ENCODE measurements around the gene RABGEF1.
A peak's percentile ranks its signal among the peaks of the same experiment; 100 is the strongest.
"Not testable (repeated sequence)": the region's sequence is repeated elsewhere in the genome, so short reads cannot be mapped to it uniquely, and the experiment has no call there.

Gene RABGEF1

DNA sequence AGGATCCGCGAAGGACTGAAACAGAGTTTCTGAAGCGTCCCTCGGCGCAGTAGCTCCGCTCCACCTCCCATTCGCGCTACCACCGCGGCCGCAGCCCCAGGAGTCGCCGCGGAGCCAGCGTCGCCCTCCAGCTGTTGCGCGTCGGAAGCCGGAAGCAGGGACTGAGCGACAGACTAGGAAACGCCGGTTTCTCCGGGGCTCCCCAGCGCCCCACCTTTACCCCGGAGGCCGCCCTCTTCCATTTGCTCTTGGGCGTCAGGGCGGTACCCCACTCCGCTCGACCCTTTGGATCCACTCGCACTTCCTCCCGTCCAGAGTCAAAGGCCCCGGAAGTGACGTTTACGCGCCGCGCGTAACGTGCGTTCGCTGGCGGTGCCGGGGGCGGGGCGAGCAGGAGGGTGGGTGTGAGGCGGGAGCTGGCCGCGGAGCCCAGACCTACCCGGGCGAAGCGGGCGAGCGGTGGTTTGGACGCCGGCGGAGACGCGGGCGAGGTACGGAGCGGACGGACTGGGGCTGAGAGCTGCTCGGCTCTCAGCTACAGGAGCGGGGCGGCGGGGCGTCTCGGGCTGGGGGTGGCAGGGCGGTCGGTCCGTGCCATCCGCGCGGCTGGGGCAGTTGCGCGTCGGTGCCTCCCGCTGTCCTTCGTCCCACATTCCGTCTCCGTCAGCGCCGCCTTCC, at the start of gene RABGEF1:
RABGEF1 (plus strand) TSS at position 432 of the 678 bp plus-strand sequence. CDS start 31,167 bp downstream, outside the sequence.
- DNase-seq (ENCODE audit: extremely low spot score, insufficient read length, low read depth) (peak; percentile 91), FAIRE-seq (peak; percentile 84)

DNA sequence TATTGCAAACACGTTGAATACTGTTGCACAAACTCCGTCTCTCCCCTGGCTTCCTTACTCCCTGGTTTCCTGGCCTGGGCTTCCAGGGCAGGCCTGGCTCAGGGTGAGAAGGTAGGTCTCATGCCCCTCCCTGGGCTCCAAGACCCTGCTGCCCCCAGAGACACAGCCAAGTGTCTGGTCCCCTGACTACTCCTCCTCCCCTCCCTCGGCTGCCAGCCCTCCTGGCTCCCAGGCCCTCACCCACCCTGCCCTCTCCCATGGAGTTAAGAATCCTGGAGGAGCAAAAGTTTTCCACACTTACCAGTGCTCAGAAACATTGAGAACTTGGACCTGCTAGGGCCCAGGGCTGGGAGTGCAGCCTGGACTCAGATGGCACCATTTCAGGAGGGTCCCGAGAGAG, 47.2 kb upstream of the RABGEF1 start:
- FAIRE-seq (no peak), DNase-seq (ENCODE audit: extremely low spot score, insufficient read length, low read depth) (no peak)

DNA sequence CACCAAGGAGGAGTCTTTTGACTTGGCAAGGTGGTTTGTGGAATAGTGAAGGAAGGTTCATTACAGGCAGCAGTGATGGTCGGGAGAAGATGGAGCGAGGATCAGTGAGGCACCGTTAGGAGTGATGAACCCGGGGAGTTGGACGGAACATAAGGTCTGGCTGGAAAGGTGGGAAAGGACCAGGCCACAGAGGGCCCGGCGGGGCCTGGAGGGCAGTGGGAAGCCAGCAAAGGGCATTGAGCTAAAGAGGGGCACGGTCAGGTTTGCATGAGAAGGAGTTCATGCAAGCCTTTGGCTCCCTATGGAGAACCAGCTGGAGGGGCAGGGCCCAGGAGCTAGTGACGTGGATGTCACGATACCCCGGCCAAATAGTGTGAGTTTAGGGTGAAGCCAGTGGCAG, 46.2 kb upstream of the RABGEF1 start:
- FAIRE-seq (no peak), DNase-seq (ENCODE audit: extremely low spot score, insufficient read length, low read depth) (no peak)

DNA sequence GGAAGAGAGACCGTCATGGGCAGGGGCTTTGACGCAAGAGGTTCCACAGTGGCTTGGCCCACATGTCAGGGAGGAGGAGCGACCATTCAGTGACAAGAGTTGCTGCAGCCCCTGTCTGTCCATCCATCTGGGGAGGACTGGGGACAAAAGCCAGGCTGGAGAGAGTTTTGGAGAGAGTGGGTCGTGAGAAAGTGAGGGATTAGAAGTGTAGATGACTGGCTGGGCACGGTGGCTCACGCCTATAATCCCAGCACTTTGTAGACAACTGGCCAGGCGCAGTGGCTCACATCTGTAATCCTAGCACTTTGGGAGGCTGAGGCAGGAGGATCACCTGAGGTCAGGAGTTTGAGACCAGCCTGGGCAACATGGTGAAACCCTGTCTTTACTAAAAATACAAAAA, 45.1 kb upstream of the RABGEF1 start:
- not testable (repeated sequence) for FAIRE-seq; DNase-seq (ENCODE audit: extremely low spot score, insufficient read length, low read depth)

DNA sequence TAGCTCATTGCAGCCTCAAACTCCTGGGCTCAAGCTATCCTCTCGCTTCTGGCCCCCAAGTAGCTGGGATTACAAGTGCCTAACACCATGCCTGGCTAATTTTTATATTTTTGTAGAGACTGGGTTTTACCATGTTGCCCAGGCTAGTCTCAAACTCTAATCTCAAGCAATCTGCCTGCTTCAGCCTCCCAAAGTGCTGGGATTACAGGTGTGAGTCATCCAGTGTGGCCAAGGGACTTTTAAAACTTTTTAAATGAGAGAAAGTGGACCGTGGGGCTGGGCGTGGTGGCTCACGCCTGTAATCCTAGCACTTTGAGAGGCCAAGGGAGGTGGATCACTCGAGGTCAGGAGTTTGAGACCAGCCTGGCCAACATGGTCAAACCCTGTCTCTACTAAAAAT, 44.4 kb upstream of the RABGEF1 start:
- not testable (repeated sequence) for DNase-seq (ENCODE audit: extremely low spot score, insufficient read length, low read depth); FAIRE-seq

DNA sequence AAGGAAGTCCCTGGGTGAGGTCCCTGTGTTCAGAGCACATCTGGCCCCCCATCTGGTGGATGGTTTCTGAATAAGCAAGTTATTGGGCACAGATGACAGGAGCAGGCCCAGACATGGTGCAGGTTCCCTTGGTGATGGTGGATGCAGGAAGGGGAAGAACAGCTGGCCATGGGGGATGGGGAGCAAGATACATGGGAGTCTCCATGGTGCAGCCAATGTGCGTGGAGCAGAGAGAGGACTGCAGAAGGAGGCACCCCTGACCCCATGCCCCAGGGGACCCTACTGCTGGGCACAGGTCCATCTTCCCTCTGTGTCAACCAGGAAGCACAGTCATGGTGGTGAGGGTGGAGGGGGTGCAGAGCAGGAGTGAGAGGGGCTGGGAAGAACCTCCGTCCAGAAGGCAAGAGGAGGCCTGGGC, 43.8 kb upstream of the RABGEF1 start:
- DNase-seq (ENCODE audit: extremely low spot score, insufficient read length, low read depth), result no peak
- FAIRE-seq, result no peak

DNA sequence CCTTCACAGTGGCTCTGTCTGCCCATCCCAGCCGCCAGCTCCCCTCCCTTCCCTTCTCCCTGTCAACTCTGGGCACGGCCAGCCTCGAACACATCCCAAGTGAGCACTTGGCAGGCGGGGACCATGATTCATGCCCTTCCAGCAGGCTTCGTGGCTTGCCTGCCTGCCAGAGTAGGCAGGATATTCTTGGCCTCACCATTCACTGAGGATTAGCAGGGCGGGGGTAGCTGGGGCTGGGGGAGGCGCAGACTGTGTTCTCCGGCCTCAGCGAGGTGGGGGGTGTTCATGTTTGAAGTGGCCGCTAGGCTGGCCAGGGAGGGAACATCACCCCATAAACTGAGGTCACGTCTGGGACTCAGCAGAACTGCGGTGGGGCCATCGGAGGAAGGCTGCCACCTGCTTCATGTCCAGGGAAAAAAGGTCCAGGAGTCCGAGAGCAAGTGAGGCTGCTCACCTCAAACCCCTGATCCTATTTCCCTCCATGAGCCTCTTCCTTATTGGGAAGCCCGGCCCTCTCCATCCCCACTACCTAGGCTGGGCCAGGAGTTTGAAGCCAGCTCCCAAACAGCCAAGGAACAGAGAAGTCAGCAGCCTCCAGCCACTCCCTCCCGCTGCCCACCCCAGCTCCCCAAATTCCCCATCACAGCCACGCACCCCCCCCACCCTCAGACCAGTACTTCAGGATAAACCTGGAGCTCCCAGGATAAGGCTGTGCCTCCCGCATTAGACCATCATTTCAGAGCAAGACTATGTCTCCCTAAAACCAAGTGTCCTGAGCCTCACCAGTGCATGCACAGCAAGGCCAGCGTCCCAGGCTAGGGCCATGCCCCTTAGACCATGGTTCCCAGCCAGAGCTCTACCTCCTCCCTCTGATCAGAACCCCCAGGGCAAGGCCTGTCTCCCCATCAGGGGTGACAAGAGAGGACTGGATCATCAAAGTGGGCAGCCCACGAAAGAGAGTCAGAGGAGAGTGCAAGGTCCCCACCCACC, 42.8 kb upstream of the RABGEF1 start:
- DNase-seq (ENCODE audit: extremely low spot score, insufficient read length, low read depth), result no peak
- FAIRE-seq, result no peak

DNA sequence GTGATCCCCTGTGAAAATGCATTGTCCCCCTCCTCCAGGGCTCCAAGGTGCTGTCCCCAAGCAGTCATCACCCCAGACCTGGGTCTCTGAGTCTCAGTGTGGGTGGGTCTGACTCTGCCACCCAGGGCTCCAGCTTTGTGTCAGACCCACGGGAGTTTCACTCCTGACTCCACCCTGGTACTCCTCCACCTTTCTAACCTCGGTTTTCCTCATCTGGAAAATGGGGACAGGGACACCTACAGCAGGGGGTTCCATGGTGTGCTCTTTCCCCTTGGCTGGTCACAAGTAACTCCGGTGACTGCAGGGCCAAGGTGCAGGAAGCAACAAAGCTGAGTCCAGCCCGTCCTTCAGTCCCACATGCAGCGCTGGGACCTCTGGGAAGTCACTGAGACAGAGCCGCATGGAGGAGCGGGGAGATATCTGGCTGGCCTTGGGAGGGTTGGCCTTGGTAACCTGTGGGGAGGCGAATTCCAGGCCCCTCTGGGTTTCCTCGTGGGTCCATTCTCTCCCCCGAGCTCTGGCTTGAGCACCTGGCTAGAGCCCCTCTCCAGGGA, 41.8 kb upstream of the RABGEF1 start:
- no peak for FAIRE-seq
- no peak for DNase-seq (ENCODE audit: extremely low spot score, insufficient read length, low read depth)

DNA sequence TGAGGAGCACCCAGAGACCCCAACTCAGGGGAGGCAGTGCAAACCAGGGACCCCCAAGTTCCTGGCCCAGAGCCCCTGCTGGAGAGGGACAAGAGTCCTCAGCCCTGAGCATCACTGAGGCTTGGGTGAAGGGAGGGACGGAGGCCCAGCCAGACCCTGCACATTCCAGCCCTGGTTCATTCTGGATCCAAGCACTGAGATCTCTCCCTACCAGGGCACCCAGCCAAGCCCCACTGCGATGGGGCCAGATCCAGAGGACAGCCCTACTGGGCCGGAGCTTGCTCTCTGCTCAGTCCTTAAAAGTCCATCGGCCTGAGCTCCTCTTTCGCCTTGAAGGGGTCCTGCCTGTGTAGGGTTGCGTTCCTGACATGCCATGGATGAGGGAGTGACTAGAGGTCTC, 40.5 kb upstream of the RABGEF1 start:
- FAIRE-seq (no peak), DNase-seq (ENCODE audit: extremely low spot score, insufficient read length, low read depth) (no peak)

DNA sequence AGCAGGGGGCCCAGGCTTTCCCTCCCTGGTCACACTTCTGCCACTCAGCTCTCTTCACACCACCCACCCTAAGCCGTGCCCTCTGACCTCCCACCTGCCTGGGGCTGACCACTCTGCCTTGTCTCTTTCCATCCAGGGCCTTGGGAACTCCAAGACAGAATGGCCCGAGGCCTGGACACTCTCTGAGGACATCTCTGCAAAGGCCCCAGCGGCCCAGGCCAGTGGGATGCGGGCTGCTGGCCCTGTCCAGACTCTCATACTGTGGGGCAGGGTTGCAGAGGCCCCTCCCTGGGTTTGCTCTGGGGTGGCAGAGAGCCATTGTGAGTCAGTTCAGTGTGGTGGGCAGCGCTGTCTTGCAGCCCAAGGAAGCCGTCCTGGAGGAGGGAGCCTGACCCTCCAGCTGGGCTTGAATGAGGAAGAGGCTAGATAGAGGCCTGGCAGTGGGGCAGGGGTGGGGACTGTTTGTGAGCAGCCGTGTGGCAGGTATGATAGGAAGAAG, 39.9 kb upstream of the RABGEF1 start:
- FAIRE-seq (no peak), DNase-seq (ENCODE audit: extremely low spot score, insufficient read length, low read depth) (no peak)

DNA sequence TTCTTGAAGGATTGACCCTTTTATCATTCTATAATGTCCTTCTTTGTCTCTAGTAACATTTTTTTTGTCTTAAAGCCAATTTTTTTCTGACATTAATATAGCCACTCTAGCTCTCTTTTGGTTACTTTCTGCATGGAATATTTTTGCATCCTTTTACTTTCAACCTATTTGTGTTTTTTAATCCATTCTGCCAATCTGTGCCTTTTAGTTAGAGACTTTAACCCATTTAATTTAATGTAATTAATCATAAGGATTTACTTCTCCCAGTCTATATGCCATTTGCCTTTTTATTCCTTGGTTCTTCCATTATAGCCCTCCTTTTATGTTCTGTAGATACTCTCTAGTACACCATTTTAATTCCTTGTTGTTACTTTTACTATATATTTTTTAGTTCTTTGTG, 32.7 kb upstream of the RABGEF1 start:
- FAIRE-seq (no peak), DNase-seq (ENCODE audit: extremely low spot score, insufficient read length, low read depth) (no peak)

DNA sequence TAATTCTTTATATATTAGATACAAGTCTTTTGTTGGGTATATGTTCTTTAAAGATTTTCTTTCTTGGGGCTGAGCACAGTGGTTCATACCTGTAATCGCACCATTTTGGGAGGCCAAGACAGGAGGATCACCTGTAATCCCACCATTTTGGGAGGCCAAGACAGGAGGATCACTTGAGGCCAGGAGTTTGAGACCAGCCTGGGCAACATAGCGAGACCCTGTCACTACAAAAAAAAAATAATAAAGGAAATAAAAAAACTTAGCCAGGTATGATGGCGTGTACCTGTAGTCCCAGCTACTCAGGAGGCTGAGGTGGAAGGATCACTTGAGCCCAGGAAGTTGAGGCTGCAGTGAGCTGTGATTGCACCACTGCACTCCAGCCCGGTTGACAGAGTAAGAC, 29.8 kb upstream of the RABGEF1 start:
- FAIRE-seq, result not testable (repeated sequence)

DNA sequence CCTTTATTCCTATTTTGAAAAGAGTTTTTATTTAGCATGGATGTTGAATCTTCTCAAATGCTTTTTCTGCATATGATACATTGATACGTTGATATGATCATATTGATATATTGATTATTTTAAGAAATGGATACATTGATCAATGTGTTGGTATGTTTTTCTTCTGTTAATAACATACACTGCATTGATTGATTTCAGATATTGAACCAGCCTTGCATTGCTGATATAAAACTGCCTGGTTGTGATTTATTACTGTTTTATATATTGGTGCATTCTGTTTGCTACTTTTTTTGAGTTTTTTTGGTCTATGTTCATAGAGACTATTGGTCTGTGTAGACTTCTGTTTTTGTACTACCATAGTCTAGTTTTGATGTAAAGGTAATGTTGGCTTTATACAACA, 26.8 kb upstream of the RABGEF1 start:
- DNase-seq (ENCODE audit: extremely low spot score, insufficient read length, low read depth) (no peak), FAIRE-seq (no peak)

More for the DNA sequence above, 29.8 kb upstream of the RABGEF1 start:
- DNase-seq (ENCODE audit: extremely low spot score, insufficient read length, low read depth), result not testable (repeated sequence)

DNA sequence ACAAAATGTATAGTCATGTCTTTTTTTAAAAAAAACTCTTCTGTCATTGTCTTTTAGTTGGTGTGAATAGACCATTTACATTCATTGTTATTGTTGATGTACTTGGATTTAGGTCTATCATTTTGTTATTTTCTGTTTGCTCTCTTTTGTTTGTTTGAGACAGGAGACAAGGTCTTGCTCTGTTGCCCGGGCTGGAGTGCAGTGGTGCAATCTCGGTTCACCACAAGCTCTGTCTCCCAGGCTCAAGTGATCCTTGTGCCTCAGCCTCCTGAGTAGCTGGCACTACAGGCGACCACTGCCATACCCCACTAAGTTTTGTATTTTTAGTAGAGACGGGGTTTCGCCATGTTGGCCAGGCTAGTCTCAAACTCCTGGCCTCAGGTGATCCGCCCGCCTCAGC, 23.9 kb upstream of the RABGEF1 start:
- DNase-seq (ENCODE audit: extremely low spot score, insufficient read length, low read depth); FAIRE-seq: not testable (repeated sequence)

DNA sequence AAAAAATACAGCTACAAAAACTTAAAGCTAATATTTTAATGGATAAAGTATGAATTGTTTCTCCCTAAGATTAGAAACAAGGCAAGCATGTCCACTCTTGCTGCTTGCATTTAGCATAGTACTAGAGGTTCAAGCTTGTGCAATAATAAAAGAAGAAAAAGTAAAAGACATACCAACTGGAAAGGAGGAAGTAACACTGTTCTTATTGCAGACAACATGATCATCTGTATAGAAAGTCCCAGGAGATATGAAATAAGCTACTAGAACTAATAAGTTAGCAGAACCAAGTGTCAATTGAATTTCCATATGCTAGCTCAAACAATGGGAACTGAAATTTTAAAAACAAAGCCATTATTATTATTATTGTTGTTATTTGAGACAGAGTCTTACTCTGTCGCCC, 20.0 kb upstream of the RABGEF1 start:
- FAIRE-seq (no peak), DNase-seq (ENCODE audit: extremely low spot score, insufficient read length, low read depth) (no peak)

DNA sequence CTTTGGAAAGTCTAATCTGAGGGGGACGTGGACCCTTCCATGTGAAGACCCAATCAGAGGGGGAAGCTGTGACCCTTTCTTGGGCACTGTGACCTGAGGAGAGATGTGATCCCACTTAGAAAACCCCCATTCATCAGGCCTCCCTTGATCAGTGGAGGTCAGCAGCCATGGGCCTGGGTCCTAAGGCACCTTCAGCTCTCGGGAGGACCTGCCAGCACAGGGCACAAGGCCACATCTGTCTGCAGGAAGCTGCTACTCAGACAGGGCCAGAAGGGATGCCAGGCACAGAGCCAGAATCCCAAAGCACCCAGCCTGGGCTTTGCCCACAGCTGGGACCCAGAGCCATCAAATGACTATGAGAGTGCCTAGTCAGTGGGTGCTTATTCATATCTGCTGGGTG, 14.7 kb upstream of the RABGEF1 start:
- FAIRE-seq (no peak), DNase-seq (ENCODE audit: extremely low spot score, insufficient read length, low read depth) (no peak)

DNA sequence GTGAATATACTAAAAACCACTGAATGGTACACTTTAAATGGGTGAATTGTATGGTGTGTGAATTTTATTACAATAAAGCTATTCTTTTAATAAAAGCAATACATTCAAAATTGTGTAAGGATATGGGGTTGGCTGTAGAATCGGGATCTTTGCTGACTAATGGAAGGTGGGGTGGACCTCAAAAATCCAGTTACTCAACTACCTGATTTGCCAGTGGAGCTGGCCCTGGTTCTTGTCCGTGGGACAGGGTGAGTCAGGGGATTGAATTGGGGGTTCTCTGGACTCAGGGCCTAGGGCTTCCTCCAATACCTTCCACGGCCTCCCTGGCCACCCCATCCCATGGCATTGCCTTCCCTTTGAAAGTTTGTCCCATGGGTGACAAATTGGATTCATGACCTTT, 13.5 kb upstream of the RABGEF1 start:
- FAIRE-seq, result no peak
- DNase-seq (ENCODE audit: extremely low spot score, insufficient read length, low read depth), result no peak

DNA sequence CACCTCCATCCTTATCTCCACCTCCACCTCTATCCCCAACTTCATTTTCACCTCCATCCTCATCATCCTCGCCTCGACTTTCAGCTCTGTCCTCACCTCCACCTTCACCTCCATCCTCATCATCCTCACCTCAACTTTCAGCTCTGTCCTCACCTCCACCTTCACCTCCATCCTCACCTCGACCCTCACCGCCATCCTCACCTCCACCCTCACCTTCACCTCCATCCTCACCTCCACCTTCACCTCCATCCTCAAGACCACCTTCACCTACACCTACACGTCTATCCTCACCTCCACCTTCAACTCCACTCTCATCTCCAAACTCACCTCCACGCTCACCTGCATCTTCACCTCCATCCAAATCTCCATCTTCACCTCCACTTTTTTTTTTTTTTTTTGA, 12.0 kb upstream of the RABGEF1 start:
- FAIRE-seq, result no peak
- no peak for DNase-seq (ENCODE audit: extremely low spot score, insufficient read length, low read depth)

DNA sequence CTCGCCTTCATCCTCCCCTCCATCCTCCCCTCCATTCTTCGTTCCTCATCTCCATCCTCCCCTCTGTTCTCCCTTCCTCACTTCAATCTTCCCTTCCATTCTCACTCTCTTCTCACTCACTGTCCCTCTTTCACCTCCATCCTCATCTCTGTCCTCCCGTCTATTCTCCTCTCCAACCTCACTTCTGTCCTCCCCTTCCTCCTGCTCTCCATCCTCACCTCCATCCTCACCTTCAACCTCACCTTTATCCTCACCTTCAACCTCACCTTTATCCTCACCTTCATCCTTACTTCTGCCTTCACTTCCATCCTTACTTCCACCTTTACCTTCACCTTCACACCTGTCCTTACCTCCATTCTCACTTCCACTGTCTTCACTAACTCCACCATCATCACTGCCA, 11.3 kb upstream of the RABGEF1 start:
- DNase-seq (ENCODE audit: extremely low spot score, insufficient read length, low read depth) (no peak), FAIRE-seq (no peak)

DNA sequence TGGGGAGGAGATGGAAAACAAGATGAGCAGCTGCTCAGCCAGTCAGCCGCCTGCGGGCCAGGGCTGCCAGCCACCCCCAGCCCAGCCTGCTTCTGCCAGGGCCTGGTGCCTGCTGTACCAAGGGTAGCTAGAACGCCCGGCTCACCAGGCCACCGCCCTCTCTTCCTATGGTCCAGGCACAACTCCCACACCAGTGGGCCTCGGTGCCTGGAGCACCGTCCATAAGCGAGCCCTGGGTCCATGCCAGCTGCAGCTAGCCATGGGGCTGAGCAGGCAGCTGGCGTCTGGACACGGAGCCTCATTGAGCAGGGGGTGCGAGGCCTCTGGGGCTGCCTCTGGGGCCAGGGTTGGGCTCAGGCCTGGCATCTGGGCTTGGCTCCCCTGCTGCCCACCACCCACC, 8.5 kb upstream of the RABGEF1 start:
- DNase-seq (ENCODE audit: extremely low spot score, insufficient read length, low read depth), result no peak
- FAIRE-seq, result no peak

DNA sequence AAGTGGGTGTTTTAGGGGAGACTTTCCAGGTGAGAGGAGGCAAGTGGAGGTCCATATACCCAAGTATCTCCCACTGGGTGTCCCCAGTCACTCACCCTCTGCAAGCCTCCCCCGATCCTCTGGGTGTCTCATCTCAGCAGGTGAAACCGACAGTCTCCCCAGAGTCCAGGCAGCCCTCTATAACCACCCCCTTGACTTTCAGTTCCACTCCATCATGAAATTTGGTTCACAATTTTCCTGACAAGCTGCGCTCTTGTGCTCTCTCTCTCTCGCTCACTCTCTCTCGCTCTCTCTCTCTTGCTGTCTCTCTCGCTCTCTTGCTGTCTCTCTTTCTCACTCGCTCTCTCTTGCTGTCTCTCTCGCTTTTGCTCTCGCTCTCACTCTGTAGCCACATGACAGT, 8.1 kb upstream of the RABGEF1 start:
- DNase-seq (ENCODE audit: extremely low spot score, insufficient read length, low read depth), result no peak
- peak; percentile 73 for FAIRE-seq
